Spleen (tissue), 11 donors: ENCODE data around the gene PSMB5. TPM values are rescaled to one million over a fixed set of nuclear protein-coding genes. Genes with fewer than 3 reads are reported as not detected.
A peak's percentile ranks its signal among the peaks of the same experiment; 100 is the strongest.

Experiments used
- DNase-seq: peaks from one replicate; pipeline ENCODE4 v3.0.0-alpha.2; 2020
- H3K27ac ChIP-seq, 8 donors: fragments of 200-600 bp; sonication (generic) in 7 of 8; 1 replicate in 4 of 8; 2 replicates in 4 of 8; pipeline versions ENCODE4 v1.5.0 to v1.8.0; 2016 to 2021; ENCODE audit warnings: inconsistent platforms in 4 of 8, mild to moderate bottlenecking in 4 of 8, moderate library complexity in 1 of 8
- H3K27me3 ChIP-seq, 7 donors: fragments of 200-600 bp; sonication (generic) in 6 of 7; replicated peaks in 1 of 7; 1 replicate in 4 of 7; 2 replicates in 3 of 7; pipeline versions ENCODE4 v1.5.0 to v1.8.0; 2016 to 2021; ENCODE audit warnings: inconsistent platforms in 3 of 7, mild to moderate bottlenecking in 1 of 7
- H3K36me3 ChIP-seq, 6 donors: fragments of 200-600 bp; sonication (generic) in 5 of 6; 1 replicate in 4 of 6; 2 replicates in 2 of 6; pipeline versions ENCODE4 v1.5.0 to v1.8.0; 2016 to 2021; ENCODE audit warnings: inconsistent platforms in 2 of 6
- H3K4me1 ChIP-seq, 6 donors: fragments of 200-600 bp; sonication (generic) in 5 of 6; 1 replicate in 3 of 6; 2 replicates in 3 of 6; pipeline versions ENCODE4 v1.5.0 to v1.8.0; 2016 to 2021; ENCODE audit warnings: inconsistent platforms in 3 of 6
- H3K4me3 ChIP-seq, 8 donors: fragments of 200-600 bp; sonication (generic) in 7 of 8; 1 replicate in 4 of 8; 2 replicates in 4 of 8; pipeline versions ENCODE4 v1.5.0 to v1.8.0; 2016 to 2021; ENCODE audit warnings: inconsistent platforms in 4 of 8, mild to moderate bottlenecking in 4 of 8, moderate library complexity in 2 of 8
- H3K9me3 ChIP-seq, 8 donors: fragments of 200-600 bp; sonication (generic) in 7 of 8; 1 replicate in 4 of 8; 2 replicates in 4 of 8; pipeline versions ENCODE4 v1.5.0 to v1.8.0; 2016 to 2021; ENCODE audit warnings: inconsistent platforms in 4 of 8
- CTCF ChIP-seq, 11 experiments: fragments of 200-600 bp in 7 of 11; fragments of 450-650 bp in 4 of 11; sonication (generic) in 4 of 11; IDR thresholded peaks in 8 of 11; conservative IDR thresholded peaks in 3 of 11; 1 replicate in 7 of 11; 2 replicates in 4 of 11; pipeline versions ENCODE4 v1.4.0 to v1.8.0; 2016 to 2021; ENCODE audit warnings: antibody characterized with exemption in 11 of 11, inconsistent platforms in 4 of 11, mild to moderate bottlenecking in 1 of 11
- POLR2A ChIP-seq, 3 donors: fragments of 450-650 bp; IDR thresholded peaks; one replicate each; pipeline ENCODE4 v1.5.1; 2017; ENCODE audit warnings: antibody characterized with exemption in 3 of 3, mild to moderate bottlenecking in 1 of 3
- POLR2AphosphoS5 ChIP-seq, 3 donors: sonication (generic); formaldehyde crosslinking; IDR thresholded peaks; one replicate each; pipeline ENCODE4 v1.5.1; 2017; ENCODE audit warnings: antibody characterized with exemption in 3 of 3
- WGBS, 5 donors: extraction: QIAGEN DNeasy Blood & Tissue Kit in 3 of 5; methylation state at CpG; one replicate each; pipeline versions ENCODE4 v1.1.5 to v1.1.7; 2013 to 2018; 5-methylcytosine and 5-hydroxymethylcytosine counted together
- intact Hi-C: fragments of 100-400 bp; cut with DNase I; formaldehyde crosslinking; loops from one replicate; pipeline ENCODE4 v1.15.0; 2023; ENCODE audit warnings: low total_unique reads
- polyA plus RNA-seq, 3 donors: library from polyadenylated mRNA; stranded (reverse); fragments of 200-250 nt; gene quantifications; one replicate each; pipeline ENCODE4 v1.2.1, GENCODE V29; 2013
- total RNA-seq, 7 donors: library from RNA; depleted of rRNA in 3 of 7; stranded (reverse); fragments of >200 nt in 3 of 7; fragmentation: NEBNext Ultra II Directional in 4 of 7; extraction: Animal tissue kit (Norgen Biotek cat#: 25700) in 4 of 7; gene quantifications; one replicate each; pipeline versions ENCODE4 v1.1.0 to v1.2.1, GENCODE V29; 2016 to 2021
- donor health status: healthy with polysubstance abuse.
- donor health status: DM: no; HTN: no; CAD: no; lungs with moderate emphysema.
- donor health status: DM: no; HTN: no; CAD: no.
- donor health status: Bipolar disorder and iron deficiency.
- donor health status: healthy.
- donor health status: DM: no; HTN: no; CAD: no.
- donor health status: DM: yes; HTN: yes; CAD: no.

The PSMB5 gene
- total and polyA plus RNA-seq, 10 donors: 36.5 to 80.1 (median 55.2) TPM

- intact Hi-C loops: no loop called here
- H3K27ac ChIP-seq: peak overlapping the region in 7 of 8 donors; percentile 28 to 66 (median 61)
Measured at GRCh38 chr14:23047751-23048693, 13.3 kb upstream of the PSMB5 start.

GRCh38 chr14:23047034-23047634 lies 12.4 kb upstream of the PSMB5 start:
- peak overlapping the region in 7 of 8 donors; percentile 28 to 66 (median 61) for H3K27ac ChIP-seq

More at GRCh38 chr14:23047751-23048693, 13.3 kb upstream of the PSMB5 start:
- WGBS, 5 donors: 76 to 86% (median 78%) methylated on average over 35 to 85 of the region's 85 CpGs
- no peaks in the 10 kb centered on the region for H3K9me3 ChIP-seq
- peaks cover 0 to 5% (median 0%) of the 10 kb centered on the region in 7 donors for H3K27me3 ChIP-seq
- H3K4me3 ChIP-seq: no peak overlapping the region
- TF ChIP-seq CTCF (IDR thresholded peaks at IDR 0.05 in 8 of 11, conservative IDR thresholded peaks at IDR 0.05 in 3 of 11) (no peak), POLR2AphosphoS5 (IDR thresholded peaks at IDR 0.05) (peak in 1 of 3 donors; percentile 11), POLR2A (IDR thresholded peaks at IDR 0.05) (no peak)
- H3K4me1 ChIP-seq: peaks cover 0 to 29% (median 7%) of the 10 kb centered on the region in 6 donors
- DNase-seq: no peak
- no peaks in the 10 kb centered on the region for H3K36me3 ChIP-seq

GRCh38 chr14:23045419-23046357 lies 11.0 kb upstream of the PSMB5 start:
- intact Hi-C loops: no loop called here
- peak overlapping the region in 6 of 8 donors; percentile 22 to 66 (median 55) for H3K27ac ChIP-seq
- TF ChIP-seq POLR2AphosphoS5 (IDR thresholded peaks at IDR 0.05) (peak in 2 of 3 donors; percentile 26 to 34), POLR2A (IDR thresholded peaks at IDR 0.05) (no peak)
- no peaks in the 10 kb centered on the region for H3K36me3 ChIP-seq
- no peaks in the 10 kb centered on the region for H3K9me3 ChIP-seq
- 76 to 84% (median 79%) methylated on average over 13 of the region's 13 CpGs for WGBS, 5 donors
- H3K27me3 ChIP-seq: peaks cover 0 to 5% (median 0%) of the 10 kb centered on the region in 7 donors
- H3K4me1 ChIP-seq: peaks cover 0 to 29% (median 7%) of the 10 kb centered on the region in 6 donors
- H3K4me3 ChIP-seq: no peak overlapping the region
- DNase-seq: peak; percentile 46

More at GRCh38 chr14:23047034-23047634, 12.4 kb upstream of the PSMB5 start:
- no peaks in the 10 kb centered on the region for H3K36me3 ChIP-seq
- H3K27me3 ChIP-seq: peaks cover 0 to 5% (median 0%) of the 10 kb centered on the region in 7 donors
- WGBS, 5 donors: 64 to 76% (median 68%) methylated on average over 6 of the region's 6 CpGs
- TF ChIP-seq POLR2AphosphoS5 (IDR thresholded peaks at IDR 0.05) (peak; percentile 47 to 83 (median 60)), POLR2A (IDR thresholded peaks at IDR 0.05) (no peak)
- no peak overlapping the region for H3K4me3 ChIP-seq
- intact Hi-C loops: no loop called here
- peaks cover 0 to 29% (median 7%) of the 10 kb centered on the region in 6 donors for H3K4me1 ChIP-seq
- DNase-seq: no peak
- H3K9me3 ChIP-seq: no peaks in the 10 kb centered on the region

- intact Hi-C loops: loop anchor here (5.0 kb wide), 1 partner anchor 48 kb away; no protein-coding TSS in a partner anchor
- H3K36me3 ChIP-seq: no peaks in the 10 kb centered on the region
- no peak overlapping the region for H3K4me3 ChIP-seq
- H3K9me3 ChIP-seq: no peaks in the 10 kb centered on the region
- peaks cover 0 to 29% (median 7%) of the 10 kb centered on the region in 6 donors for H3K4me1 ChIP-seq
- peaks cover 0 to 5% (median 0%) of the 10 kb centered on the region in 7 donors for H3K27me3 ChIP-seq
- peak overlapping the region in 4 of 8 donors; percentile 30 to 64 (median 52) for H3K27ac ChIP-seq
- 86 to 94% (median 90%) methylated on average over 8 of the region's 8 CpGs for WGBS, 5 donors
- no peak for DNase-seq
- TF ChIP-seq POLR2AphosphoS5 (IDR thresholded peaks at IDR 0.05) (no peak), CTCF (IDR thresholded peaks at IDR 0.05 in 8 of 11, conservative IDR thresholded peaks at IDR 0.05 in 3 of 11) (no peak), POLR2A (IDR thresholded peaks at IDR 0.05) (no peak)
Measured at GRCh38 chr14:23044840-23045239, 10.1 kb upstream of the PSMB5 start.
